Urinary bladder (tissue), 4 donors: Measurements from ENCODE around the gene SPEM3. TPM values are rescaled to one million over a fixed set of nuclear protein-coding genes. Genes with fewer than 3 reads are reported as not detected.

Experiments
- DNase-seq: peaks from one replicate; pipeline ENCODE4 v3.0.0-alpha.2; 2015; ENCODE audit errors: extremely low spot score
- H3K27ac ChIP-seq: one replicate; pipeline ENCODE4 v1.5.1; 2013; ENCODE audit warnings: low read depth, mild to moderate bottlenecking, moderate library complexity
- H3K36me3 ChIP-seq: one replicate; pipeline ENCODE4 v1.6.1; 2013; ENCODE audit warnings: mild to moderate bottlenecking, moderate library complexity; ENCODE audit not compliant: insufficient read depth
- H3K4me1 ChIP-seq: one replicate; pipeline ENCODE4 v1.6.1; 2013; ENCODE audit warnings: mild to moderate bottlenecking, moderate library complexity; ENCODE audit not compliant: insufficient read depth
- H3K4me3 ChIP-seq: one replicate; pipeline ENCODE4 v1.5.1; 2013; ENCODE audit warnings: low read depth, low read length
- WGBS: extraction: QIAGEN DNeasy Blood & Tissue Kit; methylation state at CpG from one replicate; pipeline ENCODE4 v1.1.7; 2013; 5-methylcytosine and 5-hydroxymethylcytosine counted together
- polyA plus RNA-seq: library from polyadenylated mRNA; stranded (reverse); fragments of 200-250 nt; gene quantifications from one replicate; pipeline ENCODE4 v1.2.3, GENCODE V29; 2013
- total RNA-seq: library from RNA; depleted of rRNA; stranded (reverse); fragments of >200 nt; gene quantifications from one replicate; pipeline ENCODE4 v1.2.3, GENCODE V29; 2014
- donor health status: healthy with polysubstance abuse.
- donor health status: healthy.

The SPEM3 gene
- total and polyA plus RNA-seq, 2 donors: not detected

- no peak for DNase-seq
- H3K4me1 ChIP-seq: no peaks in the 10 kb centered on the region
- 10% methylated on average over 16 of the region's 16 CpGs for WGBS
- no peak overlapping the region for H3K27ac ChIP-seq
- H3K36me3 ChIP-seq: no peaks in the 10 kb centered on the region
- no peak overlapping the region for H3K4me3 ChIP-seq
These were observed 16.9 kb downstream of the SPEM3 start for GRCh38 chr17:7445619-7445968.

- no peak overlapping the region for H3K27ac ChIP-seq
- no peak overlapping the region for H3K4me3 ChIP-seq
- H3K4me1 ChIP-seq: no peaks in the 10 kb centered on the region
- no peaks in the 10 kb centered on the region for H3K36me3 ChIP-seq
- 89% methylated on average over 7 of the region's 7 CpGs for WGBS
- no peak for DNase-seq
These were observed 19.8 kb downstream of the SPEM3 start for GRCh38 chr17:7448461-7448860.

GRCh38 chr17:7459961-7460545, 31.4 kb downstream of the SPEM3 start:
- H3K4me3 ChIP-seq: no peak overlapping the region
- H3K36me3 ChIP-seq: peaks cover 5% of the 10 kb centered on the region
- no peaks in the 10 kb centered on the region for H3K4me1 ChIP-seq
- H3K27ac ChIP-seq: no peak overlapping the region
- WGBS: 71% methylated on average over 3 of the region's 3 CpGs
- DNase-seq: no peak

GRCh38 chr17:7460850-7461660, 32.4 kb downstream of the SPEM3 start:
- H3K4me3 ChIP-seq: no peak overlapping the region
- no peaks in the 10 kb centered on the region for H3K4me1 ChIP-seq
- 92% methylated on average over 7 of the region's 7 CpGs for WGBS
- DNase-seq: no peak
- peaks cover 5% of the 10 kb centered on the region for H3K36me3 ChIP-seq
- H3K27ac ChIP-seq: no peak overlapping the region

- WGBS: 86% methylated on average over 44 of the region's 44 CpGs
- no peaks in the 10 kb centered on the region for H3K4me1 ChIP-seq
- H3K36me3 ChIP-seq: peaks cover 9% of the 10 kb centered on the region
- no peak overlapping the region for H3K27ac ChIP-seq
- DNase-seq: no peak
- no peak overlapping the region for H3K4me3 ChIP-seq
These were observed 34.1 kb downstream of the SPEM3 start for GRCh38 chr17:7462474-7463371.

DNA sequence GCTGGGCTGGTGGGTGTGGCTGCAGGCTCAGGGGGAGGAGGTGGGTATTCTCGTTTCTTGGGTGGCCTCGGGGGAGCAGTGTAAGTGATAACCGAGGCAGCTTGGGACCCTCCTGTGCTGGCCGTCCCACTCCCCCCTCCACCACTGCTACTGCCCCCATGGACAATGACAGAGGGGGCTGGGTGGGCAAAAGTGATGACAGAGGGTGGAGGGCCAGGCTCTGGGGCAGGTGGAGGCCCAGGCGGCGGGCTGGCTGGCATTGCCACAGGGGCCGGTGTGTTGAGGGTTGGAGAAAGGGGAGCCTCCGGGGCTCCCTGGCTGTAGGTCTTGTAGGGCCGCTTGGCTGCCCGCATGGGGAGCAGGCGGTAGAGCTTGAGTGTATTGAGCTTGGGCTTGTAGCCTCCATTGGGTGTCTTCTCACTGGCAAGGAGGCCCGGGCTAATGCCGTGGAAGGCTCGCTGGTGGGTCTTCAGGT, 34.8 kb downstream of the SPEM3 start:
- peaks cover 9% of the 10 kb centered on the region for H3K36me3 ChIP-seq
- no peak overlapping the region for H3K4me3 ChIP-seq
- 87% methylated on average over 14 of the region's 14 CpGs for WGBS
- H3K27ac ChIP-seq: no peak overlapping the region
- H3K4me1 ChIP-seq: no peaks in the 10 kb centered on the region
- DNase-seq: no peak

DNA sequence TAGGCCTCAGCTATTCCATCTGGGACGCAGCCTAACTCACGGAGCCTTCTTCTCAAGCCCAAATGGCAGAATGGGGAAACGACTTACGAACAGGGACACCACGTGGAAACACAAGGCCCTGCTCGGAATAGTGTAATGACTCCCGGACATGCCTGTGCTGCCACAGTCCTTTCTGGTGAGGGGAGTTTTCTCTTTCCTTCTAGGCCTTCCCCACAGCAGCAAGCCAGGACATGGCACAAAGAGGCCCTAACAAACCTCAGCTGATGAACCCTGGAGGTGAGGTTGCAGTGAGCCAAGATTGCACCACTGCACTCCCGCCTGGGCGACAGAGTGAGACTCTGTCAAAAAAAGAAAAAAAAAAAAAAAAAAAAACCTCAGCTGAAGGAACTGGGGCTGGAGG, 35.4 kb downstream of the SPEM3 start:
- no peak overlapping the region for H3K4me3 ChIP-seq
- no peak overlapping the region for H3K27ac ChIP-seq
- no peak for DNase-seq
- WGBS: 86% methylated on average over 9 of the region's 9 CpGs
- no peaks in the 10 kb centered on the region for H3K4me1 ChIP-seq
- H3K36me3 ChIP-seq: peaks cover 9% of the 10 kb centered on the region

- Histone ChIP-seq H3K36me3 (peaks cover 9% of the 10 kb centered on the region), H3K4me1 (no peaks in the 10 kb centered on the region), H3K4me3 (no peak overlapping the region), H3K27ac (no peak overlapping the region)
- WGBS: 88% methylated on average over 33 of the region's 33 CpGs
- DNase-seq: no peak
These were observed 37.1 kb downstream of the SPEM3 start for GRCh38 chr17:7465597-7466275.

DNA sequence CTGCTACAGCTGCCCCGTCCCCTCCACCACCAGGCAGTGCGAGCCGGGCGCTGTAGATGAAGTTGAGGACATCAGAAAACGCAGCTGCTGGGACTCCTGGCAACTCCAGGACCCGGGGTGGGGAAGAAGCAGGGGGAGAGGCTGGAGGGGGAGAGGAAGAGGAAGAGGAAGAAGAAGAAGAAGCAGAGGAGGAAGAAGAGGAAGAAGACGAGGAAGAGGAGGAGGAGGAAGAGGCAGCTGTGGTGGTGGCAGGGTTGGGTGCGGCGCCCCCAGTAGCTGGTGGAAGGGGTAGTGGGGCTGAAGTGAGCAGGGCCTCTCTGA, 37.6 kb downstream of the SPEM3 start:
- Histone ChIP-seq H3K4me1 (no peaks in the 10 kb centered on the region), H3K27ac (no peak overlapping the region), H3K4me3 (no peak overlapping the region), H3K36me3 (peaks cover 9% of the 10 kb centered on the region)
- no peak for DNase-seq
- 85% methylated on average over 9 of the region's 9 CpGs for WGBS

GRCh38 chr17:7466639-7467341, 38.1 kb downstream of the SPEM3 start:
- peaks cover 9% of the 10 kb centered on the region for H3K36me3 ChIP-seq
- WGBS: 79% methylated on average over 16 of the region's 16 CpGs
- H3K4me3 ChIP-seq: no peak overlapping the region
- no peak for DNase-seq
- H3K4me1 ChIP-seq: no peaks in the 10 kb centered on the region
- no peak overlapping the region for H3K27ac ChIP-seq

DNA sequence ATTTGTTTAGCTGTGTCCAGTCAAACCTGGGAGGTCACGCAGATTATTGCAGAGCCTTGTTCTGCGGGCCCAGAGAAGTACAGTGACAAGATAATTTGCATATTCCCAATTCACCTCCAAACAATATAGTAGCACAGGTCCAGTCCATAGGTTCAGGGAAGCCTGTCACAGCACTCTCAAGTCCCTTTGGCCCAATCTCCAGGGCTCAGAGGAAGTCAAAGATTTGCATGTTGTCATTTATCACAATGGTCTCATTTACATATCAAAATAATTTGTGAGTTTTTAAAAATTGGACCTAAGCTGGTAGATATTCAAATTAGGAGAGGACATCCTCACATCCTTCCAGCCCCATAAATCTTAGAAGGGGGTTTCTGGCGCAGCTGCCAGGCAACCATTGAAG, 38.8 kb downstream of the SPEM3 start:
- WGBS: 90% methylated on average over 3 of the region's 3 CpGs
- DNase-seq: no peak
- H3K36me3 ChIP-seq: peaks cover 7% of the 10 kb centered on the region
- H3K4me1 ChIP-seq: no peaks in the 10 kb centered on the region
- H3K4me3 ChIP-seq: no peak overlapping the region
- no peak overlapping the region for H3K27ac ChIP-seq

GRCh38 chr17:7468290-7468689, 39.6 kb downstream of the SPEM3 start:
- Histone ChIP-seq H3K4me3 (no peak overlapping the region), H3K36me3 (peaks cover 5% of the 10 kb centered on the region), H3K27ac (no peak overlapping the region), H3K4me1 (no peaks in the 10 kb centered on the region)
- 94% methylated on average over 11 of the region's 11 CpGs for WGBS
- no peak for DNase-seq
